Epidermal melanocyte (primary cell): ENCODE measurements around the gene FHIT.

Experiments
- DNase-seq: peaks from one replicate; pipeline ENCODE4 v3.0.0; 2011; ENCODE audit warnings: low spot score; ENCODE audit not compliant: insufficient read length

The FHIT gene

GRCh38 chr3:59783468-59783988, 1467.7 kb downstream of the FHIT start:
- no peak for DNase-seq

- DNase-seq: no peak
Measured at GRCh38 chr3:59782664-59783063, 1468.6 kb downstream of the FHIT start.

DNA sequence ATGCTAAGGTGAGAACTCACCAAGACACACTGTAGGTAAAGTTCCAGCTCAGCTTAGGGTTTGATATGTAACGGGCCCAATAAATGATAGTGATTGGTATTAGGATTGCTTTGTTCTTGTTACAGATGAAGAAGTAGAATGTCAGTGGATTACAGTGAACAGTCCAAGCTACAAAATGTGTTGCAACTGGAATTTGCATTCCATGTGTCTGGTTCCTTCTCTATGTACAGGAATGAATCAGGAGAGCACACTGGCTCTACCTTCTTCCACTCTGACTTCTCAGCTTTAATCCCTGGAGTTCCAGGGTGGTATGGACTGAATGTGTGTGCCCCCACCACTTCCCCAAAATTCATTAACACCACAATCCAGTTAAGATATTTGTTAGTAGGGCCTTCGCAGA, 1471.0 kb downstream of the FHIT start:
- no peak for DNase-seq

GRCh38 chr3:59779260-59779659, 1472.0 kb downstream of the FHIT start:
- DNase-seq: no peak

DNA sequence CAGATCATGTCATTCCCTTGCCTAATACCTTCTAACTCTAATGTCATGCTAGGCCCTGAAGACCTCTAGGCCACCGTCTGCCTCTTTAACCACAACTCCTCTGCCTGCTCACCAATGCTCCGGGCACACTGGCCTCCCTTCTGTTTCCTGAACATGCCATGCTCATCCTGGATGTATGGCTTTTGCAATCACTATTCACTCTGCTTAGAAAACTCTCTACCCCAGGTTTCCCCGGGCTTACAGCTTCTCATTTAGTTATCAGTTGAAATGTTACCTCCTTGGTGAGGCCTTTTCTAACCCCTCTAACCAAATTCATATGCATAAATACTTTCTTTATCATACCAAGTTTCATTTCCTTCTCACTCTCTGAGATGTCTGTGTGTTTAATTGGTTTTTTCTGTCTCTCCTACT, 1473.6 kb downstream of the FHIT start:
- no peak for DNase-seq

DNA sequence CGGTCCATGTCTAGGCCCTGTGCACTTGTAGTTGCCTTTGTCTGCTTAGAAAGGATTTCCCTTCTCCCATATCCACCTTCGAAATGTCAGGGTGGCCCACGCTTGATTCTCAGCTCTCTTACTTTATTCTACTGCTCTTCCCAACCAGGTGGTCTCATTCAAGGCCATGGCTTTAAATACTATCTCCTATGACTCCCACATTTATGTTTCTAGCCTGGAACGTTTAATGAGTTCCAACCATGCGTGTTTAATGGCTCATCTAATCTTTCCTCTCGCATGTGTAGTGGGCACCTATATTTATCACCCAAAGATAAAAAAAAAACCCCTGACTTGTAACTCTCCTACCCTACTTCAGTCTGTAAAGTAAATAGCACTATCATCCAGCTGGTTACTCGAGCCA, 1474.2 kb downstream of the FHIT start:
- DNase-seq: no peak

- no peak for DNase-seq
Measured at GRCh38 chr3:59775761-59776325, 1475.4 kb downstream of the FHIT start.

- DNase-seq: no peak
Measured at GRCh38 chr3:59775106-59775505, 1476.1 kb downstream of the FHIT start.

DNA sequence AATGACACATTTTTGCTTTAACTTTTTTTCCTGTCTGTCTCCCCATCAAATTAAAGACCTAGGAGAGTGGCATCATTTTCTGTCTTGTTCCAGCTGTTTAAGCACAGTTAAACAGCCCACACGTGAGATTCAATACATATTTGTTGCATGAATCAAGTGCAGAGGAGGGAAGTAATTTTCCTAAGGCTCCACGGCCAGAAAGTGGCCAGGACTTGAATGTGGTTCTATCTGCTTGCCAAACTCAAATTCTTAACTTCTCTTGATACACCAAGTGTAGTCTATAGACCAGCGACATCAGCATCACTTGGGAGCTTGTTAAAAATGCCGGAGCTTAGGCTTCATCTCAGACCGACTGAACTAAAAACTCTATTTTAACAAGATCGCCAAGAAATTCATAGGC, 1476.6 kb downstream of the FHIT start:
- DNase-seq: no peak

DNA sequence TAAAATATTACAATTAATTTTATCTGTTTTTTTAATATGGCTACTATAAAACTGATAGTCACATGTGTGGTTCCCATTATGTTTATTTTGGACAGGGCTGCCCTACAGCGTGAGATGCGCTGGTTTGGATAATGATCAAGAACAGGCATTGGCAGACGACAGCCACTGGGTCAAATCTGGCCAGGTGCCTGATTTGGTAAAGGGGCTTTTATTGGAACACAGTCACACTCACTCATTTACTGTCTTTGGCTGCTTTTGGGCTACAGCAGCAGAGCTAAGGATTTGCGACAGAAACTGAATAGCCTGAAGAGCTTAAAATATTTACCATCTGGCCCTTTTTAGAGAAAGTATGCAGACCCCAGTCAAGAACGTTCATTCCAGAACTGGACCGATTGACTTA, 1477.3 kb downstream of the FHIT start:
- no peak for DNase-seq

GRCh38 chr3:59772416-59773408, 1478.5 kb downstream of the FHIT start:
- no peak for DNase-seq

DNA sequence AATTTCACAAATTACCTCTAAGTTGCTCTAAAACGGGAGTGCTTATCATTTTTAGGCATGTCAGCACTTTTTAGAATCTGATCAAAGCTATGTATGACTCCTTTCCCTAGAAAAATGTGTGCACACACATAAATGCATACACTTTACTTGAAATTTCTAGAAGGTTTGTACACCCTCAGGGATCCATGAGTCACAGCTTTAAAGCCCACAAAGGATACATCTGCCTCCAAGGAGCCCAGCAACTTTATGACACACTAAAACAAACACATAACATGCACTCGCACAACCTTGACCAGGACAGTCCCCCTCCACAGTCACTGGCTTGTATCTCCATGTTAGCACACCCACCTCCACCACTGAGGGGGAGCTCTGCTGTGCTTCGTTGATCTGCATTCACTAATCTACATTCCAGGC, 1479.5 kb downstream of the FHIT start:
- DNase-seq: no peak

DNA sequence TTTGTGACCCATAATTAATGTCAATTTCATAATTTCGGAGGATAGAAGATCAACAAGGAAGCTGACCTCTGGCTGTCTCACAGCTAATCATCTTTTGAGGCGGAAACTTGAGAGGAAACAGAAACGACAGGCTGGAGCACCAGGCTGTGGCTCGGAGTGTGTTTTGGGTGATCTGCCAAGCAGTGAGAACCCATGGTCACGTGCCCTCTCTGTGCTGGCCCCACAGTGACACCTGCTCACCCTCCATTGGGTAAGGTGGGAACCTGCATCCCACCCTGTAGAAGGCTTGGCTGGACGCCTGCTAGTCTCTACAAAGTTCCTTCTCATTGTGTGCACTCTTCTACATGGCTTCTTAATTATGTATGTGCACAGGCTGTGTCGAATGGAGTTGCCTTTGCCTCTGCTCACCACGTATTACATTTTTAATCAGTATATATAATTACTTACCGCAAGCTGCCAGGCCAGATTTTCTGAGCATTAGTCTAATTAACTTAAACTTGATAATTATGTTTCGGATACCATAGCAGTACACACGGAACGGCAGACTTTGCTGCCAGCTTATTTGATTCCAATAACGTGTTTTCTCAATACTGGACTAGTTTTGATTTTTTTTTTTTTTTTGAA, 1482.0 kb downstream of the FHIT start:
- DNase-seq: no peak

GRCh38 chr3:59766200-59766872, 1484.9 kb downstream of the FHIT start:
- peak; percentile 35 for DNase-seq

DNA sequence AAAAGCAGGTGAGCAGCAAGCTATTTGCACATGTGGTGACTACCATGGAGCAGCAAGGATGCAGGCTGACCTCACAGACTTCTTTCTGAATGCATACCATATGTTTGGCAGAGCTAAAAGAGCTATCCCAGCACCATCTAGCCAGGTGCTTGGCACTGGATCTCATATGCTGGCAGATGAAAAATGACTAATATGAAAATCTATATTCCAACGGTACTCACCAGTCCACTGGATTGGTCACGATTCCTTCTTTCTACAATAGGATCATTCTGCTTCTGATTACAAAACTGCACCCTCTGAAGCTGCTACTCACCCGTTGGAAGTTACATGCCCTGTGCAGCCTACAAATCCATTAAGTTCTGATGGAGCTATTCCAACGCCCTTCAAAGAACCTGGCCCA, 1487.1 kb downstream of the FHIT start:
- no peak for DNase-seq

- DNase-seq: no peak
Measured at GRCh38 chr3:59762941-59763340, 1488.3 kb downstream of the FHIT start.

DNA sequence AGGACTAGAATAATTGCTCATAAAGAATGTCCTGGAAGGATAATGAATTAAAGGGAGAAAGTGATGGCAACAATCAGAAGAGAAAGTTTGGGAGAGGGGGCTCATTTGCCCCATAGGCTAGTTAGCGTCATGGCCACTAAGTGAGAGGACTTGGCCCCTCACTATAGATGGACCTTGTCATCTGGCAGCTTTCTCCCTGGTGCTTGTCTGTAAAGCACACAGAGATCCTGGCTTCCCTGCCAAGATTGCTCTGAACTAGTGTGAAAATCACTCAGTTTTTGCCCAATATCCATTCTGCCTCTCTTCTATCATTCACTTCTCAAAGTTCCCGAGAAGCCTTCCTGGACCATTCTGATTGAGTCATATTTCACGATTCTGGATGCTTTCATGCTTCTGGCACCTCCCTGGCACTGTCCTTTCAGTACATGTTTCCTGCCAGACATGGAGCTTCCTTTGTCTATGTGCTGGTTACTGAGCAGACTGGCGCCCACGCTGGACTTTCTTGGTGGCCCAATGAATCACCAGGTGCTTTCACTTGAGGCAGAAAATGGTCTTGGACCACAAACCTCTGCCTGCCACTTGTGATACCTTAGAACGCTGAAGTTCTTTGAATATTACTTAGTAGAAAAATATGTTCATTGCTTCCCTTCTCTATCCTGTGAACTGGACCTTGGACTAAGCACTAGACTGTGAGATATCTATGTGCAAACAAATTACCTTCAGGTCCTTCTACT, 1491.8 kb downstream of the FHIT start:
- DNase-seq: no peak

DNA sequence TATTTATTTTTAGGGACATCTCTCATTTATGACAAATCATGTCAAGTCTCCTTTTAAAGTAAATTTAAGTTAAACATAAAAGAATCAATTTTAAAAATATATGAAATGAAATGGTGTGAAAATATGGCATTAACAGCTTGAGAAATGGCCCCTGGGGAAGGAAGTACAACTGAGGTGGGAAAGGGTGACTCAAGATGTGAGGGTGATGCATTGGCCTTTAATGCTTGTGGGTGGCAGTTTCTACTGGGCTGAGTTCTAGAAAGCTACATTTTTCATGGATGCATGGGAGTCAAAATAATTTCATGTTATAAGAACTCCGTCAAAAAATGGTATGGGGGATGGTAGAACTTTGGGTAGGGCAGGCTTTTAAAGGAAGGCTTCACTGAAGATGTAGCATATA, 1492.6 kb downstream of the FHIT start:
- no peak for DNase-seq

GRCh38 chr3:59756934-59757333, 1494.3 kb downstream of the FHIT start:
- no peak for DNase-seq

DNA sequence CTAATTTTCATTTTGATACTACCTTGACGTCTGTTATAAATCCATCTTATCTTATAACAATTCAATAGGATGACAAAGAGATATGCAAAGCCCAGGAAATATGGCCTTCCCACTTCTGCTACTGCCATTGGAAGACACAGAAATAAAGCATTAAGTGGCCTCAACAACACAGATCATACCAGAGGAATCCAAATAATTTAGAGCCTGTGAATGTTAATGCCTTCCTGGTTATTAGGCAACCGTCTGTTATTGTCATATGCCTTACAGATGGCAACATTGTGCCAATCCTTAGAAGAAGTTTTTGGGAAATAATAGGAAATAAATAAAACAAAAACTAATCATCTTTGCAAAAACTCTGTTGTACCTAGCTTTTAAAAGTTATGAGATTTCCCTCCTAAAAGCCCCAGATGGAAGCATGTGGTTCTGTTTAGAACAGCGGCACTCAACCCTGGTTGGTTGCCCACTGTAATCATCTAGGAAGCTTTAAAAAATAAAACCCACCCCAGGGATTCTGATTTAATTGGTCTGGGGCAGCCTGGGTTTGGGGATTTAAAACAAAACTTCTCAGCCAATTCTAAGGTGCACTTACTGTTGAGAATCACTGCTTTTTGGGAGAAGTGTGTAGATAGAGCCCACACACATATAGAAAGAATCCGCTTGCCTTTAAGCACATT, 1496.7 kb downstream of the FHIT start:
- no peak for DNase-seq
